CD4-positive, CD25-positive, alpha-beta regulatory T cell (primary cell): ENCODE data around the gene ATP13A3. TPM values are rescaled to one million over a fixed set of nuclear protein-coding genes. Genes with fewer than 3 reads are reported as not detected.

Source experiments
- ATAC-seq, 2 donors: fragments of 150-1000 bp; cut with Tn5 transposase; one replicate each; pipeline ENCODE4 v1.10.0; 2021; ENCODE audit warnings: low read depth in 2 of 2, moderate number of reproducible peaks in 2 of 2, moderate library complexity in 1 of 2
- DNase-seq, 3 donors: peaks; one replicate each; pipeline versions ENCODE4 v3.0.0 to v3.0.0-alpha.2; 2012 to 2022; ENCODE audit warnings: mixed read lengths in 1 of 3
- H3K27ac ChIP-seq: one replicate; pipeline ENCODE4 v1.7.0; 2013; ENCODE audit warnings: mild to moderate bottlenecking, low read length; ENCODE audit not compliant: insufficient read depth, poor library complexity, severe bottlenecking
- H3K27me3 ChIP-seq: one replicate; pipeline ENCODE4 v1.7.0; 2013; ENCODE audit warnings: low read length; ENCODE audit not compliant: control insufficient read depth, insufficient read depth
- H3K36me3 ChIP-seq: one replicate; pipeline ENCODE4 v1.7.0; 2013; ENCODE audit warnings: mild to moderate bottlenecking, low read length, moderate library complexity; ENCODE audit not compliant: control insufficient read depth, insufficient read depth
- H3K4me1 ChIP-seq: 2 replicates; pipeline ENCODE4 v1.7.0; 2013; ENCODE audit warnings: mild to moderate bottlenecking, low read length; ENCODE audit not compliant: insufficient read depth, control insufficient read depth, poor library complexity, severe bottlenecking
- H3K4me3 ChIP-seq: one replicate; pipeline ENCODE4 v1.7.0; 2013; ENCODE audit warnings: low read depth, mild to moderate bottlenecking, low read length, moderate library complexity
- H3K9me3 ChIP-seq, 2 experiments: 1 replicate in 1 of 2; 2 replicates in 1 of 2; pipeline ENCODE4 v1.7.0; 2013; ENCODE audit warnings: low read length in 2 of 2, mild to moderate bottlenecking in 1 of 2, moderate library complexity in 1 of 2; ENCODE audit not compliant: control insufficient read depth in 2 of 2
- H3K27ac Mint-ChIP-seq, 3 donors: one replicate each; pipeline ENCODE4 v1.8.0; 2020 to 2022; ENCODE audit warnings: mild to moderate bottlenecking in 3 of 3, mixed read lengths in 3 of 3, moderate library complexity in 2 of 3
- H3K27me3 Mint-ChIP-seq: one replicate; pipeline ENCODE4 v1.8.0; 2022; ENCODE audit warnings: mild to moderate bottlenecking, mixed read lengths
- H3K36me3 Mint-ChIP-seq: one replicate; pipeline ENCODE4 v1.8.0; 2020; ENCODE audit warnings: mixed read lengths
- H3K4me1 Mint-ChIP-seq, 4 donors: one replicate each; pipeline ENCODE4 v1.8.0; 2020 to 2022; ENCODE audit warnings: mixed read lengths in 4 of 4, mild to moderate bottlenecking in 1 of 4
- H3K4me3 Mint-ChIP-seq, 4 donors: one replicate each; pipeline ENCODE4 v1.8.0; 2020 to 2022; ENCODE audit warnings: mild to moderate bottlenecking in 4 of 4, mixed read lengths in 4 of 4, moderate library complexity in 3 of 4
- H3K9me3 Mint-ChIP-seq, 7 donors: one replicate each; pipeline ENCODE4 v1.8.0; 2020 to 2022; ENCODE audit warnings: mixed read lengths in 7 of 7, mild to moderate bottlenecking in 3 of 7, moderate library complexity in 2 of 7
- polyA plus RNA-seq, 4 donors: library from polyadenylated mRNA; unstranded; fragments of 300-500 nt; fragmentation: Illumina TruSeq; gene quantifications; one replicate each; pipeline ENCODE4 v1.2.3, GENCODE V29; 2021
- total RNA-seq: library from RNA; stranded (reverse); gene quantifications from one replicate; pipeline ENCODE4 v1.2.3, GENCODE V29; 2022

Gene ATP13A3
- total and polyA plus RNA-seq, 5 donors from 2014 or later, result 8.6 to 114 (median 16.0) TPM

DNA sequence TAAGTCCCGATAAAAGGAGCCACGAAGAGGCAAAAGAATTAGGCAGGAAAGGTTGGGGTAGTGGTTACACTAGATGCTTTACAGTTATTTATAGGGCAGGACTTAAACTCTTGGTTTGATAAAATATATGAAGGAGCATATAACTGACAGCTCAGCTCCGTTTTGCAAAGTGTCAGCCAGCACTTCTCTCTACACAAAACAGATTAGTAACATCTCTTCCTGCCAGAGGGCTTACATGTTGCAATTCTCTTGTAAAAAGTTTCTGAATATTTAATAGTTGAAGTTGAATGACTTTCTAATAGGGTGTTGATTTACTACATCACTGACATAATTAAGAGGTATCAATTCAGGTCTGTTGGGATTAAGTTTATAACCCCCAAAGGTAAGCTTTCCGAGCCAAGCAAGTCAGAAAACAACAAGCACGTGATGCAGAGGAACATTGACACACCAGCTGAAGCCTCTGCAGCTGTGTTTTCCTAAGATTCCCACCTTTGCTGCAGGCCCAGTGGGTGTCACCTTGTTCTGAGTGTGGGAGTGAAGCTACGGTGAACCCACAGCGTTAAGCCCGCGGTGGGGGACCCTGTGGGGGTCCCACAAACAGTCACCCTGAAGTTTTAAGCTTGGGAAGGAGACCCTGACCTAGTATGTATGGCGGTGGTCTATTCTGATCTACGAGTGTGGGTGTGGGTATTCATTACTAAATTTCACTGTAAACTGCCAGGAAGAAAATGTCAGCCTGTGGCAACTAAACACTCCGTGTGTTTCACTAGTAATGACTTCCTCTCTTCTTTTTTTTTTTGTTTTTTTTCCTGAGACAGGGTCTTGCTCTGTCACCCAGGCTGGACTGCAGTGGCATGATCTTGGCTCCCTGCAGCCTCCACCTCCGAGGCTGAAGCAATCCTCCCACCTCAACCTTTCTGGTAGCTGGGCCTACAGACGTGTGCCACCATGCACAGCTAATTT, 22.0 kb upstream of the ATP13A3 start:
- no peaks in the 10 kb centered on the region for H3K27me3 ChIP-seq
- H3K27ac Mint-ChIP-seq, result no peak overlapping the region
- no peak overlapping the region for H3K4me3 Mint-ChIP-seq
- H3K4me1 Mint-ChIP-seq, result no peaks in the 10 kb centered on the region
- H3K36me3 ChIP-seq, result no peaks in the 10 kb centered on the region
- H3K27ac ChIP-seq, result no peak overlapping the region
- H3K9me3 ChIP-seq, result no peaks in the 10 kb centered on the region
- no peaks in the 10 kb centered on the region for H3K27me3 Mint-ChIP-seq
- no peak for DNase-seq
- H3K36me3 Mint-ChIP-seq, result peaks cover 4% of the 10 kb centered on the region
- no peak overlapping the region for H3K4me3 ChIP-seq
- H3K9me3 Mint-ChIP-seq, result no peaks in the 10 kb centered on the region
- H3K4me1 ChIP-seq, result no peaks in the 10 kb centered on the region
- no peak for ATAC-seq

DNA sequence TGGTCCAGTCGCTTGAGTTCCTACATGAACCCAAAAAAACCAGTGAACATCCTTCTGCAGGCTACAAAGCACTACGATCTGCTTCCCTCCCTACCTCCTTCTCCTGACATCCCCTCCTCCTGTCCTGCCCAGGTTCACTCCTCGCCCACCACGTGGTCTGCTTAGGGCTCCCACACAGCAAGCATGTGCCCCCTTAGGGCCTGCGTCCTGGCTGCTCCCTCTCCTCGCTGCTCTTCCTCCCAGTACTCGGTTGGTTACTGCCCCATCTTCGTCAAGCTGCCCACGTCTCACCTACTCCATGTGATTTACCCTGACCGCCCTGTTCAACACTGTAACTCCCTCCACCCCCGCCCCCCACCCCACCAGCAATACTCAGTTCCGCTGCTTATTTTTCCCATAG, 20.8 kb upstream of the ATP13A3 start:
- no peak overlapping the region for H3K27ac ChIP-seq
- Mint-ChIP-seq H3K27ac (no peak overlapping the region), H3K4me1 (no peaks in the 10 kb centered on the region), H3K4me3 (no peak overlapping the region), H3K27me3 (no peaks in the 10 kb centered on the region), H3K36me3 (peaks cover 4% of the 10 kb centered on the region), H3K9me3 (no peaks in the 10 kb centered on the region)
- DNase-seq (no peak), ATAC-seq (no peak)
- H3K4me1 ChIP-seq, result no peaks in the 10 kb centered on the region
- no peaks in the 10 kb centered on the region for H3K27me3 ChIP-seq
- no peaks in the 10 kb centered on the region for H3K36me3 ChIP-seq
- no peaks in the 10 kb centered on the region for H3K9me3 ChIP-seq
- H3K4me3 ChIP-seq, result no peak overlapping the region

DNA sequence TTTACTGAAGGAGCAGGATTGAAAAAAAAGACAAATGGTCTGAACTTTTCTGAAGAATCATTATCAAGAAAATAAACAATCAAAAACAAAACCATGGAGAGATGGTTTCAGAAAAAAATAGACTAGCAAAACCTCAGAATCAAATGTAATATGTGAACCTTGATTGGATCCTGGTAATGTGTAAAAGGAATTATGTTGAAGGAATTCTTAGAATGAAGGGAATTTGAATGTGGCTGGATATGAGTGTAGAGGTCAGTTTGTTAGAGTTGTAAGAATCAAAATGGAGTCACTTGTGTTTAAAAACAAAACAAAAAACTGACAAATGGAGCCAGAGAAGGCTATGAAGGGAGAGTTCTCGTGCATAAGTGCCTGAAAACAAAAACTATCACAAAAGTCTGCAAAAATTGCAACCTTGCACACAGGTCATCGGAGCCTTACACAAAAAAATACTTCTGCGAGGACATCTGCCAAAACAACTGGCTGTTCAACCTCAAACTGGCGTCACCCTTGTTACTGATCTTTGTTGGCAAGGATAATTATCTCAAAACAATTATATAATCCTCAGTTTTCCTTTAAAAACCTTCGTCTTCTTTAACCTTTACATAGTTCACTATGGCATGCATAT, 19.1 kb upstream of the ATP13A3 start:
- no peaks in the 10 kb centered on the region for H3K27me3 Mint-ChIP-seq
- no peaks in the 10 kb centered on the region for H3K27me3 ChIP-seq

GRCh38 chr3:194504861-194505260, 18.1 kb upstream of the ATP13A3 start:
- H3K36me3 Mint-ChIP-seq, result peaks cover 6% of the 10 kb centered on the region

More for the DNA sequence above, 19.1 kb upstream of the ATP13A3 start:
- H3K4me3 ChIP-seq, result no peak overlapping the region
- H3K4me1 ChIP-seq, result no peaks in the 10 kb centered on the region
- DNase-seq, result no peak
- Mint-ChIP-seq H3K27ac (peak overlapping the region in 1 of 3 donors; percentile 43), H3K9me3 (peaks cover 0 to 1% (median 0%) of the 10 kb centered on the region in 7 donors), H3K36me3 (peaks cover 4% of the 10 kb centered on the region), H3K4me3 (no peak overlapping the region), H3K4me1 (peaks cover 0 to 2% (median 0%) of the 10 kb centered on the region in 4 donors)
- no peak for ATAC-seq
- H3K27ac ChIP-seq, result no peak overlapping the region
- no peaks in the 10 kb centered on the region for H3K9me3 ChIP-seq
- no peaks in the 10 kb centered on the region for H3K36me3 ChIP-seq

DNA sequence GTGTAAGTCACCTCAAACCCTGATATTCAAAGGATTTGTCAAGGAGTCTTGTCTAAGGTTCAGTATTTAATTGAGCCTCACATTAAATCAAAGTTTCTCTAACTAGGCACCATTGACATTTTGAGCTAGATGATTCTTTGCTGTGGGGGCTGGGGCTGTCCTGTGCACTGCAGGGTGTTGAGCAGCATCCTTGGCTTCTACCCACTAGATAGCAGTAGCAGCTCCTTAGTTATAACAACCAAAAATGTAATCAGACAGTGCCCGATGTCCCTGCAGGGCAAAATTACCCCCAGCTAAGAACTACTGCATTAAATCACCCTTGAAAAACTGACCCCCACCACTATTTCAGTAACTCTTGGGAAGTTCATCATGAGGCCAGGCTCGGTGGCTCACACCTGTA, 17.3 kb upstream of the ATP13A3 start:
- DNase-seq (no peak), ATAC-seq (no peak)
- H3K27ac Mint-ChIP-seq, result no peak overlapping the region
- H3K36me3 ChIP-seq, result no peaks in the 10 kb centered on the region
- H3K4me3 ChIP-seq, result no peak overlapping the region
- H3K27me3 Mint-ChIP-seq, result no peaks in the 10 kb centered on the region
- no peak overlapping the region for H3K27ac ChIP-seq
- no peak overlapping the region for H3K4me3 Mint-ChIP-seq
- peaks cover 0 to 1% (median 0%) of the 10 kb centered on the region in 7 donors for H3K9me3 Mint-ChIP-seq
- no peaks in the 10 kb centered on the region for H3K9me3 ChIP-seq
- H3K4me1 ChIP-seq, result no peaks in the 10 kb centered on the region
- no peaks in the 10 kb centered on the region for H3K27me3 ChIP-seq
- peaks cover 0 to 9% (median 0%) of the 10 kb centered on the region in 4 donors for H3K4me1 Mint-ChIP-seq
- peaks cover 5% of the 10 kb centered on the region for H3K36me3 Mint-ChIP-seq

More at GRCh38 chr3:194504861-194505260, 18.1 kb upstream of the ATP13A3 start:
- Mint-ChIP-seq H3K4me1 (peaks cover 0 to 9% (median 0%) of the 10 kb centered on the region in 4 donors), H3K9me3 (peaks cover 0 to 1% (median 0%) of the 10 kb centered on the region in 7 donors), H3K4me3 (no peak overlapping the region), H3K27me3 (no peaks in the 10 kb centered on the region), H3K27ac (peak overlapping the region in 1 of 3 donors; percentile 43)
- Histone ChIP-seq H3K4me1 (no peaks in the 10 kb centered on the region), H3K27me3 (no peaks in the 10 kb centered on the region), H3K9me3 (no peaks in the 10 kb centered on the region), H3K36me3 (no peaks in the 10 kb centered on the region), H3K4me3 (no peak overlapping the region), H3K27ac (no peak overlapping the region)
- no peak for ATAC-seq
- DNase-seq, result no peak

DNA sequence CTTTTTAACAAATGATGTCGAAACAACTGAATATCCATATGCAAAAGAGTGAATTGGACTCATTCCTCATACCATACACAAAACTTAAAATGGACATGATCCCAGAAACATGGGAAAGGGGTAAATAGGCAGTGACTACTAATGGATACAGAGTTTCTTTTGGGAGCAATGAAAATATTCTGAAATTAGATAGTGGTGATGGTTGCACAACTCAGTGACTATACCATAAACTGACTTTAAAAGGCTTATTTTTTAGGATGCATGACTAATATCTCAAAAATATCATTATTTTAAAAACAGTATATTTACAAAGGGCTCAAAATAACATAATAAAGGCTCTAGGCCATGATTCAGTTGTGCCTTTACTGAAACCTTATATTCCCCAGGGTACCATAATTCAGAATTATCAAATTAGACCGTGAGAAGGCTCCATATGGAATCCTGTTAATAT, 16.3 kb upstream of the ATP13A3 start:
- Mint-ChIP-seq H3K9me3 (peaks cover 0 to 1% (median 0%) of the 10 kb centered on the region in 7 donors), H3K4me1 (peaks cover 0 to 12% (median 5%) of the 10 kb centered on the region in 4 donors), H3K27ac (no peak overlapping the region), H3K36me3 (peaks cover 5% of the 10 kb centered on the region), H3K27me3 (no peaks in the 10 kb centered on the region), H3K4me3 (no peak overlapping the region)
- Histone ChIP-seq H3K9me3 (no peaks in the 10 kb centered on the region), H3K27me3 (no peaks in the 10 kb centered on the region), H3K4me1 (peaks cover 2% of the 10 kb centered on the region), H3K4me3 (no peak overlapping the region), H3K27ac (no peak overlapping the region), H3K36me3 (no peaks in the 10 kb centered on the region)
- no peak for DNase-seq
- no peak for ATAC-seq

- Mint-ChIP-seq H3K27ac (no peak overlapping the region), H3K4me1 (peaks cover 12 to 29% (median 26%) of the 10 kb centered on the region in 4 donors)
These were observed 13.4 kb upstream of the ATP13A3 start for GRCh38 chr3:194500198-194500597.

More at GRCh38 chr3:194500198-194500597, 13.4 kb upstream of the ATP13A3 start:
- H3K4me3 ChIP-seq, result no peak overlapping the region
- no peak overlapping the region for H3K4me3 Mint-ChIP-seq
- H3K36me3 Mint-ChIP-seq, result peaks cover 5% of the 10 kb centered on the region
- no peak overlapping the region for H3K27ac ChIP-seq
- H3K9me3 Mint-ChIP-seq, result peaks cover 0 to 1% (median 0%) of the 10 kb centered on the region in 7 donors
- no peaks in the 10 kb centered on the region for H3K27me3 Mint-ChIP-seq
- H3K27me3 ChIP-seq, result no peaks in the 10 kb centered on the region
- DNase-seq (no peak), ATAC-seq (no peak)
- H3K4me1 ChIP-seq, result peaks cover 25% of the 10 kb centered on the region
- H3K9me3 ChIP-seq, result no peaks in the 10 kb centered on the region
- no peaks in the 10 kb centered on the region for H3K36me3 ChIP-seq
